M059J (cell line): Measurements from ENCODE around the gene PADI3. TPM values are rescaled to one million over a fixed set of nuclear protein-coding genes. Genes with fewer than 3 reads are reported as not detected.

ENCODE experiments used
- DNase-seq: peaks from one replicate; pipeline ENCODE4 v3.0.0-alpha.2; 2012; ENCODE audit warnings: low read depth
- total RNA-seq: library from RNA; depleted of rRNA; stranded (reverse); fragments of >200 nt; shearing (Covaris generic); gene quantifications from 2 replicates; pipeline ENCODE4 v1.2.3, GENCODE V29; 2014; rRNA removed

Gene PADI3, protein sequence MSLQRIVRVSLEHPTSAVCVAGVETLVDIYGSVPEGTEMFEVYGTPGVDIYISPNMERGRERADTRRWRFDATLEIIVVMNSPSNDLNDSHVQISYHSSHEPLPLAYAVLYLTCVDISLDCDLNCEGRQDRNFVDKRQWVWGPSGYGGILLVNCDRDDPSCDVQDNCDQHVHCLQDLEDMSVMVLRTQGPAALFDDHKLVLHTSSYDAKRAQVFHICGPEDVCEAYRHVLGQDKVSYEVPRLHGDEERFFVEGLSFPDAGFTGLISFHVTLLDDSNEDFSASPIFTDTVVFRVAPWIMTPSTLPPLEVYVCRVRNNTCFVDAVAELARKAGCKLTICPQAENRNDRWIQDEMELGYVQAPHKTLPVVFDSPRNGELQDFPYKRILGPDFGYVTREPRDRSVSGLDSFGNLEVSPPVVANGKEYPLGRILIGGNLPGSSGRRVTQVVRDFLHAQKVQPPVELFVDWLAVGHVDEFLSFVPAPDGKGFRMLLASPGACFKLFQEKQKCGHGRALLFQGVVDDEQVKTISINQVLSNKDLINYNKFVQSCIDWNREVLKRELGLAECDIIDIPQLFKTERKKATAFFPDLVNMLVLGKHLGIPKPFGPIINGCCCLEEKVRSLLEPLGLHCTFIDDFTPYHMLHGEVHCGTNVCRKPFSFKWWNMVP
- total RNA-seq = 2.1 and 5.3 TPM in 2 replicates

GRCh38 chr1:17248781-17249180 is at the start of gene PADI3:
Gene PADI3 (plus strand): TSS chr1:17249098. CDS start chr1:17249138, 40 bp downstream.
- DNase-seq = no peak

- DNase-seq = no peak
Measured at GRCh38 chr1:17199267-17200044, 49.4 kb upstream of the PADI3 start.

DNA sequence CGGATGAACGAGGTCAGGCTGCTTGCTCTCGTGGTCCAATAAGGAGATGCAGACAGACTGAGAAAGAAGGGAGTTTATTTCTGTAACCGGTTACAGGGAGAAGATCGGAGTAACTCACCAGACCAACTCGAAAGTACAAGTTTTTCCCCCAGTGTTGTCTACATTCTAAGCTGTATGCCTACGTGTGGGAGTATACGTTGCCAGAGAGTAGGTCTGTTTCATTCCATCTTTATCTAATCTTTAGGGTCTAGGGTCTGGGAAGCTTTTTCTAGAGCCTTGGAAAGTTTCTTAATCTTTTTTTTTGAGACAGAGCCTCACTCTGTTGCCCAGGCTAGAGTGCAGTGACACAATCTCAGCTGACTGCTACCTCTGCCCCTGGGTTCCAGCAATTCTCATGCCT is 48.7 kb upstream of the PADI3 start:
- DNase-seq = no peak

- no peak for DNase-seq
Measured at GRCh38 chr1:17200756-17201155, 48.1 kb upstream of the PADI3 start.

- no peak for DNase-seq
Measured at GRCh38 chr1:17201201-17202021, 47.5 kb upstream of the PADI3 start.

GRCh38 chr1:17204546-17205440 is 44.1 kb upstream of the PADI3 start, which contains the start of gene PADI1:
Gene PADI1 (plus strand): TSS chr1:17205128. CDS start chr1:17205218, 90 bp downstream.
- DNase-seq = no peak

- DNase-seq = no peak
Measured at GRCh38 chr1:17205652-17206051, 43.2 kb upstream of the PADI3 start.

GRCh38 chr1:17206196-17206595 is 42.7 kb upstream of the PADI3 start:
- no peak for DNase-seq

DNA sequence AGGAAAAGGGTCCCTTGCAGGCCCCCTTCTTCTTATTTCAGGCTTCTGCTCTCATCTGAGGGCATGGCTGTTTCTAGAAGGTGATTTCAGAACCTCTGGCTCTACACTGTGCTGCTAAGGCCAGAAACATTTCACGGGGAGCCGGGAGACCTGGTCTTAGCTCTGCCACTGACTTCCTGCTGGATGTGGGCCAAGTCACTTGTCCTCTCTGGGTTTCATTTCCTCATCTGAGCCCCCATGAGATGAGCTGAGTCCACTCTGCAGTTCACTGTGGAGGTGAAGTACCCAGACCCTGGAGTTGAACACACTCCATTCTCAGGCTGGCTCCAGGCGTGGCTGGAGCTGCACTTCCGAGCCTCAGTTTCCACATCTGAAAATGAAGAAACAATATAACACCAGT is 41.9 kb upstream of the PADI3 start:
- DNase-seq = peak; percentile 64

- no peak for DNase-seq
Measured at GRCh38 chr1:17207540-17207939, 41.4 kb upstream of the PADI3 start.

GRCh38 chr1:17207966-17208418 is 40.9 kb upstream of the PADI3 start:
- peak; percentile 98 for DNase-seq

- DNase-seq = no peak
Measured at GRCh38 chr1:17208546-17208945, 40.4 kb upstream of the PADI3 start.

DNA sequence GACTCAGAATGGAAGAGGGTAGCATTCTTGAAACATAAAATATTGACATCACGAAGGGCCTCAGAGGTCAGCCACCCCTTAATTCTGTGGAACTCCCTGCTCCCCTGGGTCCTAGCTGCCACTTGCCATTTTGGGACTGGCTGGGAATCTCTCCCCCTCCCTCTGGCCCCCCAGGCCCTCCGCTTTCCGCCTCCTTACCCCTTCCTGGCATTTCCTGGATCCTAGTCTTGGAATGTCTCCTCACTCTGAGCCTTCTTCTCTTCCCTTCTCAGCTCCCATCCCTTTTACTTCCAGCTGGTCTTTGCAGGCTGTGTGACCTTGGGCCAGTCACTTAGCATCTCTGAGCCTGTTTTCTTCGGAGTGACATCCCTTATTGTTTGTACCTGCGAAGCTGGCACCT is 39.5 kb upstream of the PADI3 start:
- DNase-seq = no peak

GRCh38 chr1:17210176-17210575 is 38.7 kb upstream of the PADI3 start:
- no peak for DNase-seq

DNA sequence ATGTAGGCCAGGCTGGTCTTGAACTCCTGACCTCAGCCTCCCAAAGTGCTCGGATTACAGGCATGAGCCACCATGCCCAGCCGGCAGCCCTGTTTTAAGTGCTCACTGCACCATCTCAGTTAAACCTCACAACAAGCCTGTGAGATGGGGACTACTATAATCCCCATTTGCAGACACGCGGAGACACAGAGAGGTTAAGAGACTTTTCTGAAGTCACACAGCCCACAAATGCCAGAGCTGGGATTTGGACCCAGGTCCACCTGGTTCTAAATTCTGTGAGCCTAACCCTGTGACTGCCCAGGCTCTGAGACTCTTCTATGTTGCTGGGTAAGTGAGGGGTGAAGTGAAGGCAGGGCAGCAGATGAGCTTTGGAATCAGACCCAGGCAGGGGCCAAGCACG is 37.5 kb upstream of the PADI3 start:
- DNase-seq = no peak

DNA sequence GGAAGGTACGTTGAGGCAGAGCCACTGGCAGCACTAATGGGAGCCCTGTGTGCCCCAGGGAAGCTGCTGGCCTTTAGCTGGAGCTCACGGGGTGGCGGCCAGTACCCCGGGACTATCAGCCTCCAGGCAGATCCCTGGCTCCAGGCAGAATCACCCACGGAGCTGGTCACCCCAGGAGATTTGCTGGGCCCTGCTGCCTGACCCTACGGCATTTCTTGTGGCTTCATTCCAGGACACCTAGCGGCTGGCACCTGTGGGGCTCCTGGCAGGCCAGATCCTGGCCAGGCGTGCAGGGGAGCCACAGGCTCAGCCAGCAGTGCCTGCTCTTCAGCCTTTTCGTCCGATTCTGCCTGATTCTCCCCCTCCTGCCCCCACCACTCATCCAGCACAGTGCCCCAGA is 36.9 kb upstream of the PADI3 start:
- DNase-seq = peak; percentile 70

GRCh38 chr1:17212487-17213121 is 36.3 kb upstream of the PADI3 start:
- peak; percentile 74 for DNase-seq

DNA sequence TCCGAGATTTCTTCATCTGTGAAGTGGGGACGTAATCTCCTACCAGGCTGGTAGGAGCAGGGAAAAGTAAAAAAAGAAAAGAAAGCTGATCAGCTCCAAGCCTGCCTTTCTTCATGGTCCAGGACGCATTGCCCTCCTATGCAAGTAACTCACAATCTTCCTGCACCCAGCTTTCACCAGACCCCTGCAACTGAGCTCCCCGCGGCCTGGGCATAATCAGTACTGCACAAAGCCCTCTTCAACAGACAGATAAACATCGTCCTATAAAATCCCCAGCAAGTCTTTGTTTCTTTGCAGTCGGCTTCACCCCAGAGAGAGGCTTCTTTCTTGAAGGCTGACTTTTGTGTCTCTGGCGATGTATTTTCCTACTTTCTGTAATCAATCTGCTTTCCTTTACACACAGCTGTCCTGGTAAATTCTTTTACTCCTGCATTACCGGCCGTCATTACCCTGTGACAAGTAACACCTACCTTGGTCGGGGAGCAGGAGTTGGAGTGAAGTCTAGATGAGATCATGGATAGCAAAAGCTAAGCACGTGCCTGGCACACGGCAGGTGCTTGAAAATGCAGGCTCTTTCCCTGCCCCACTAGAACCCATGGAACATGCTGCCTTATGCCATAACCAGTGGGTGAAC is 35.6 kb upstream of the PADI3 start:
- no peak for DNase-seq

DNA sequence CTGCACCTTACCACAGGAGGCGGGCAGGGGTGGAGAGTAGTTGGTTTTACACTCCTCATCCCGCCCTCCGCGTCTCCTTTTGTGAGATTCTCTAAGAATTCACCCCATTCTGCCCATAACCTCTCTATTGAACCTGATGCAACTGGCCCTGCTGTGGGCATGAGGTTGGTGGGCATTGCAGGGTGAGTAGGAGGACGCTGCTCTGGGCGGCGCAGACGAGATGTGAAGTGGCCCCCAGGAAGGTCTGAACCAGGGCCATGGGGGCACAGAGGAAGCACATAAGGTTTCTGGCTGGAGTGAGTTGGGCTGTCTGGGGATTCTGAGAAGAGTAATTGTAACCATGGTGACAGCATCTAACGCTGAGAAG is 35.1 kb upstream of the PADI3 start:
- no peak for DNase-seq
